Measurements from ENCODE around the gene ZNF331.

Gene ZNF331

GRCh38 chr19:53571339-53571738 is 33.4 kb downstream of the ZNF331 start:
- no peak for DNase-seq (ENCODE audit: low spot score)

GRCh38 chr19:53576941-53577653 is 39.2 kb downstream of the ZNF331 start:
- no peak for DNase-seq (ENCODE audit: low spot score)

GRCh38 chr19:53577968-53578367 is 40.0 kb downstream of the ZNF331 start:
- no peak for DNase-seq (ENCODE audit: low spot score)

- no peak for DNase-seq (ENCODE audit: low spot score)
Observed at GRCh38 chr19:53579518-53579917, 41.6 kb downstream of the ZNF331 start.

- no peak for DNase-seq (ENCODE audit: low spot score)
Observed at GRCh38 chr19:53580871-53581835, 43.2 kb downstream of the ZNF331 start.

- no peak for DNase-seq (ENCODE audit: low spot score)
Observed at GRCh38 chr19:53581871-53582279, 43.9 kb downstream of the ZNF331 start.

- no peak for DNase-seq (ENCODE audit: low spot score)
Observed at GRCh38 chr19:53583181-53583580, 45.2 kb downstream of the ZNF331 start.

- DNase-seq (ENCODE audit: low spot score), result no peak
Observed at GRCh38 chr19:53586277-53586691, 48.3 kb downstream of the ZNF331 start.

GRCh38 chr19:53594811-53595509 is 57.0 kb downstream of the ZNF331 start:
- DNase-seq (ENCODE audit: low spot score), result no peak

- DNase-seq (ENCODE audit: low spot score), result no peak
Observed at GRCh38 chr19:53595510-53595867, 57.5 kb downstream of the ZNF331 start.

GRCh38 chr19:53596056-53596455 is 58.1 kb downstream of the ZNF331 start:
- no peak for DNase-seq (ENCODE audit: low spot score)

- no peak for DNase-seq (ENCODE audit: low spot score)
Observed at GRCh38 chr19:53597023-53597422, 59.1 kb downstream of the ZNF331 start.

- no peak for DNase-seq (ENCODE audit: low spot score)
Observed at GRCh38 chr19:53598361-53598760, 60.4 kb downstream of the ZNF331 start.

GRCh38 chr19:53600217-53600616 is 62.3 kb downstream of the ZNF331 start:
- no peak for DNase-seq (ENCODE audit: low spot score)

- no peak for DNase-seq (ENCODE audit: low spot score)
Observed at GRCh38 chr19:53606031-53606430, 68.1 kb downstream of the ZNF331 start.

- DNase-seq (ENCODE audit: low spot score), result no peak
Observed at GRCh38 chr19:53608381-53608780, 70.4 kb downstream of the ZNF331 start.

- DNase-seq (ENCODE audit: low spot score), result no peak
Observed at GRCh38 chr19:53612762-53613526, 75.0 kb downstream of the ZNF331 start.

- peak; percentile 1 for DNase-seq (ENCODE audit: low spot score)
Observed at GRCh38 chr19:53621885-53622740, 84.2 kb downstream of the ZNF331 start.

GRCh38 chr19:53624771-53625545 is 87.0 kb downstream of the ZNF331 start:
- no peak for DNase-seq (ENCODE audit: low spot score)

- no peak for DNase-seq (ENCODE audit: low spot score)
Observed at GRCh38 chr19:53626486-53626885, 88.5 kb downstream of the ZNF331 start.

Data from pons (tissue), 1 donor.